SJSA1 (cell line): ENCODE data around the gene CHST11. TPM values are rescaled to one million over a fixed set of nuclear protein-coding genes. Genes with fewer than 3 reads are reported as not detected.

Source experiments
- total RNA-seq: library from RNA; depleted of rRNA; stranded (reverse); fragments of >200 nt; shearing (Covaris generic); gene quantifications from 2 replicates; pipeline ENCODE4 v1.2.3, GENCODE V29; 2014; rRNA removed

CHST11 gene
- total RNA-seq, 1 experiment from 2014 or later: 0.71 TPM

Other genes with a start within 250 kb of the CHST11 start
- 294 and 378 TPM in 2 replicates for gene TXNRD1, start 241.2 kb upstream of the CHST11 start, total RNA-seq
- 2.1 and 4.8 TPM in 2 replicates for gene EID3, start 153.2 kb upstream of the CHST11 start, total RNA-seq